Body of pancreas (tissue), 4 donors: Measurements from ENCODE around the gene RNPEPL1.

Experiments
- CTCF ChIP-seq, 7 experiments: fragments of 450-650 bp in 4 of 7; fragments of 200-600 bp in 3 of 7; sonication (generic) in 3 of 7; IDR thresholded peaks; one replicate each; pipeline ENCODE4 v1.5.1; 2016 to 2019; ENCODE audit warnings: antibody characterized with exemption in 7 of 7
- POLR2A ChIP-seq, 3 donors: fragments of 450-650 bp; IDR thresholded peaks; one replicate each; pipeline ENCODE4 v1.6.1; 2016; ENCODE audit warnings: antibody characterized with exemption in 3 of 3, mild to moderate bottlenecking in 2 of 3

- no peak for TF ChIP-seq CTCF (IDR thresholded peaks at IDR 0.05)
- TF ChIP-seq POLR2A (IDR thresholded peaks at IDR 0.05): no peak
Observed at GRCh38 chr2:240571314-240571973, 3.2 kb downstream of the RNPEPL1 start.
